H1 (cell line): ENCODE results near the gene RAPGEF1. TPM values are rescaled to one million over a fixed set of nuclear protein-coding genes. Genes with fewer than 3 reads are reported as not detected.

Experiments used
- CREB1 ChIP-seq: IDR thresholded peaks from 2 replicates; pipeline ENCODE4 v1.6.1; 2012; ENCODE audit warnings: inconsistent platforms
- EP300 ChIP-seq, 2 experiments: IDR thresholded peaks; 1 replicate in 1 of 2; 2 replicates in 1 of 2; pipeline ENCODE4 v1.6.1; 2011 to 2012; ENCODE audit warnings: low read depth in 2 of 2, low read length in 2 of 2, mild to moderate bottlenecking in 2 of 2, borderline replicate concordance in 1 of 2, inconsistent platforms in 1 of 2, moderate library complexity in 1 of 2
- NANOG ChIP-seq: IDR thresholded peaks from 2 replicates; pipeline ENCODE4 v1.6.1; 2011; ENCODE audit warnings: low read length, low read depth, mild to moderate bottlenecking, inconsistent platforms; ENCODE audit not compliant: insufficient read depth, poor library complexity, severe bottlenecking
- polyA plus RNA-seq, 7 experiments: library from polyadenylated mRNA; depleted of rRNA in 3 of 7; stranded (reverse) in 5 of 7; unstranded in 2 of 7; fragments of >200 nt in 5 of 7; fragments of 200-250 nt in 2 of 7; gene quantifications; 1 replicate in 5 of 7; 2 replicates in 1 of 7; 4 replicates in 1 of 7; pipeline versions ENCODE4 v1.2.1 to v1.2.3, GENCODE V29; 2011 to 2013; ENCODE audit warnings: missing spikeins in 2 of 7, mixed read lengths in 2 of 7
- total RNA-seq: library from RNA; stranded (reverse); fragmentation: NEBNext Ultra II Directional; extraction: Animal tissue kit (Norgen Biotek cat#: 25700); gene quantifications from 2 replicates; pipeline ENCODE4 v1.2.1, GENCODE V29; 2021
- TF ChIP-seq, protein P1 (sequence below): IDR thresholded peaks from 2 replicates; pipeline ENCODE4 v1.6.1; 2012; ENCODE audit warnings: low read length, inconsistent platforms
- TF ChIP-seq, protein P2 (sequence below): IDR thresholded peaks from 2 replicates; pipeline ENCODE4 v1.6.1; 2012; ENCODE audit warnings: inconsistent platforms

The RAPGEF1 gene
- total and polyA plus RNA-seq, 2 of the 8 experiments (the other 6 are each of a cell fraction or from before 2014, with no cell fraction given), result 29.7 to 78.9 TPM

DNA sequence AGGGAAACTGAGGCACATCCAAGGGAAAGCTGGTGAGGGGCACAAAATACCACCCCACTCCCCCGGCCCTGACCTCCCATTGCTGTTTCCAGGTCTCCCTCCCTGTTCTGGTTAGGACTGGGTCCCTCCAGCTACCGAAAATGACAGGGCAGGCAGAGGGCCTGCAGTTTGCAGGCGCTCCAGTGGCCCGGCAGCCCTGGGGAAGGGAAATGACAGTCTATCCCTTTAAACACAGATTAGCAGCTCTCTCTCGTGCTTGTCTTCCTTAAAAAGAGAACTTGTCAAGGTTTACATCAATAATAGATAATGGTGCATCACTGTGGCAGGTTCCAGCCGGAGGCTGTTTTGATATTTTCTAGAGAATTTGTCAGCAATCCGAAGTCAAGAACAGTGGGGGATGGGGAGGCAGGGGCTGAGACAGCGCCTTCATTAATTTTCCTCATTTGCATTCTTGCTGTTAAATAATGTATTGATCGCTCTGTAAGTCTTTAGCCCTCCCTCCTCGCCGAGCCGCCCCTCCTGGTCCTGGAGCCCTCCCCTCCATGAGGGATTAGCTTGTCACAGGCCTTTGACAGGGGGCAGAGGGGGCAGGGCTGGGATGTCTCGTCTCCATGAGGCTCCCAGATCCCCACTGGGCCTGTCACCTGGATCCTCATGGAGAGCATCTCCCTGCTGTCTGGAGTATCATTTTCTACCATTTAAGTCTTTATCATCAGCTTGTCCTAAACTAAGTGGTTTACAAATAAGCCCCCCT, 45.0 kb upstream of the RAPGEF1 start (continued):
- TF ChIP-seq, protein P1, sequence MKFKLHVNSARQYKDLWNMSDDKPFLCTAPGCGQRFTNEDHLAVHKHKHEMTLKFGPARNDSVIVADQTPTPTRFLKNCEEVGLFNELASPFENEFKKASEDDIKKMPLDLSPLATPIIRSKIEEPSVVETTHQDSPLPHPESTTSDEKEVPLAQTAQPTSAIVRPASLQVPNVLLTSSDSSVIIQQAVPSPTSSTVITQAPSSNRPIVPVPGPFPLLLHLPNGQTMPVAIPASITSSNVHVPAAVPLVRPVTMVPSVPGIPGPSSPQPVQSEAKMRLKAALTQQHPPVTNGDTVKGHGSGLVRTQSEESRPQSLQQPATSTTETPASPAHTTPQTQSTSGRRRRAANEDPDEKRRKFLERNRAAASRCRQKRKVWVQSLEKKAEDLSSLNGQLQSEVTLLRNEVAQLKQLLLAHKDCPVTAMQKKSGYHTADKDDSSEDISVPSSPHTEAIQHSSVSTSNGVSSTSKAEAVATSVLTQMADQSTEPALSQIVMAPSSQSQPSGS, result no peak
- TF ChIP-seq NANOG, result no peak
- TF ChIP-seq EP300 (IDR thresholded peaks at IDR 0.05; ENCODE audit: borderline replicate concordance in 1 of 2, low read depth in 2 of 2, low read length in 2 of 2), result no peak
- TF ChIP-seq, protein P2, sequence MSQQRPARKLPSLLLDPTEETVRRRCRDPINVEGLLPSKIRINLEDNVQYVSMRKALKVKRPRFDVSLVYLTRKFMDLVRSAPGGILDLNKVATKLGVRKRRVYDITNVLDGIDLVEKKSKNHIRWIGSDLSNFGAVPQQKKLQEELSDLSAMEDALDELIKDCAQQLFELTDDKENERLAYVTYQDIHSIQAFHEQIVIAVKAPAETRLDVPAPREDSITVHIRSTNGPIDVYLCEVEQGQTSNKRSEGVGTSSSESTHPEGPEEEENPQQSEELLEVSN, result no peak
- TF ChIP-seq CREB1, result no peak
